CD4-positive, alpha-beta T cell treated with Interleukin-6 at 100 ng/mL for 8 hours (primary cell): ENCODE measurements around the gene SPSB4.

ENCODE experiments used
- DNase-seq: peaks from one replicate; pipeline ENCODE4 v3.0.0-alpha.2; 2020; ENCODE audit warnings: mixed read lengths, low spot score

The SPSB4 gene

GRCh38 chr3:141152801-141153678, 101.9 kb downstream of the SPSB4 start:
- DNase-seq: no peak

DNA sequence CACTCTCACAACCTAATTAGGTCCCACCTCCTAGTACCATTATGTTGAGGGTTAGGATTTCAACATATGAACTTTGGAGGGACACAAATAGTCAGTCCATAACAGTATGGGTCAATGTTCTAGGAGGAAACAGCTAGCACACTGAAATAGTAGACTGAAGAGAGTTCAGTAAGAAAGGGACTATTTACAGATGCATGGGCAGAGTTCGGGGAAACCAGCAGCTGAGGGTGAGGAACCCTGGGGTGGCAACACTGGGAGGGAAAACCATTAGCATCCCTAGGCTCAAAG, 102.5 kb downstream of the SPSB4 start:
- DNase-seq: no peak

GRCh38 chr3:141164852-141165251, 113.7 kb downstream of the SPSB4 start:
- DNase-seq: no peak

DNA sequence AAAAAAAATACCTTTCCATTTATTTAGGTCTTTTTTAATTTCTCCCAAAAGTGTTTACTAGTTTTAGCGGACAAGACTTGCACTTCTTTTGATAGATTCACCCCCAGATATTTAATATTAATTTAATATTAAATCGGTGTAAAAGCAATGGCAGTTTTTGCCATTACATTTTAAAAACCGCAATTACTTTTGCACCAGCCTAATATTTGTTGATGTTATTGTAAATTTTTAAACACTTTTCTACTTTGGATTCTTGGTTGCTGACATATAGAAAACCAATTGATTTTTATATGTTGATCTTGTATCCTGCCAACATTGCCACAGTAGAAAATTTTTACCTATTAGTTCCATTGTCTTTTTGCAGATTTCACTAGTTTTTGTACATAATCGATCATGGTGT, 116.5 kb downstream of the SPSB4 start:
- DNase-seq: no peak

- DNase-seq: no peak
Measured at GRCh38 chr3:141170678-141171295, 119.6 kb downstream of the SPSB4 start.

DNA sequence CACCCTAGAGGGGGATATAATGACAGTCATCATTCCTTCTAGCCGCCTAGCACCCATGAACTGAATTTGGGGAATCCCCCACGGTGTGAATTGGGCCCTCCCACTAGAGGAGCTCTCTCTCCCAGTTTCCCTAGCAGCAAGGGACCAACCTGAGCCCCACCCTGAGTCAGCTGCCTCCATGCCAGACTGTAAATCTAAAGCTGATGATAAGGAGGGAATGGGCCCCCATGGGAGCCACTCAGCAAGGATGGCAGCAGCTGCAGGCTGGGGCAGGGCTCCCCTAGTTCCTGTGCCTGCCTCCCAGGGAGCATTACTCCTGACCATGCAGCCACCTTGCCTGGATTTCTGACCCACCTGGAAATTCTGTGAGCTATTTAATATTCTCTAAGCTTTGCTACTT, 123.5 kb downstream of the SPSB4 start:
- DNase-seq: no peak

- no peak for DNase-seq
Measured at GRCh38 chr3:141176775-141177174, 125.6 kb downstream of the SPSB4 start.

GRCh38 chr3:141178026-141178425, 126.9 kb downstream of the SPSB4 start:
- DNase-seq: no peak

DNA sequence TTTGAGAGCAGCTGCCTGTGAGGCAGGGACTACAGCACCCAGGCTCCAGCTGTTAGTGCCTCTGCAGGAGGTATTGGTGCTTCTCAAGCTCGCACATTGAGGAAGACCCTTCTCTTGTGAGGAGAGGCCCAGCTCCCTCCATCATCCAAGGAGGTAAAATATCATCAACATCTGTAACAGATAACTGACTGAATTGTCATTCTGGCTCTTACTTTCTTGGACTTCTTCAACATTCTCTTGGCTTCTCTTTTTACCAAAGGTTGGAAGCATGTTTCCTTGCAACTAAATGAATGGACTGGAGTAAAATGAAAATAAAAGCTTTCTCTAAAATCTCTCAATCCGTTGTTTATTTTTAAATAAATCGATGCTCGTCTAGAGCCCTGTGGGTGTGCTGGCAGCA, 127.4 kb downstream of the SPSB4 start:
- no peak for DNase-seq

- no peak for DNase-seq
Measured at GRCh38 chr3:141179983-141180382, 128.8 kb downstream of the SPSB4 start.

GRCh38 chr3:141181196-141181595, 130.0 kb downstream of the SPSB4 start:
- no peak for DNase-seq

GRCh38 chr3:141181819-141182218, 130.7 kb downstream of the SPSB4 start:
- DNase-seq: no peak

DNA sequence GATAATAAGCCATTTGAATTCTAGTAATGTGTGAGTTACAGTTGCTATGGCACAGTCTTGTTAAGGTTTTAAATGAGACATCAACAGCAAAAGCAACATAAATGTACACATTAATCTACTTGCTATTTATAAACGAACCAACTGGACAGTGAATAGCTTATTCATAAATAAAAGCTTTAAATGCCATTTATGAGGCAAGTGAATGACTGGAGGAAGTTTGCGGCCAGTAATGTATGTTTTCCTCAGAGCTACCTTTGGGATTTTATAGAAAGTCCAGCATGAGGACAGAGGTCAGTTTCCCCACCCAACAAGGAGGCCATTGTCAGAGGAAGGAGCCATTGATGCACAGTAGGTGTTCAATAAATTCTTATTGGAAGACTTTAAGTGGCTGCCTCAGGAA, 132.5 kb downstream of the SPSB4 start:
- DNase-seq: no peak

- DNase-seq: no peak
Measured at GRCh38 chr3:141184430-141184829, 133.3 kb downstream of the SPSB4 start.

DNA sequence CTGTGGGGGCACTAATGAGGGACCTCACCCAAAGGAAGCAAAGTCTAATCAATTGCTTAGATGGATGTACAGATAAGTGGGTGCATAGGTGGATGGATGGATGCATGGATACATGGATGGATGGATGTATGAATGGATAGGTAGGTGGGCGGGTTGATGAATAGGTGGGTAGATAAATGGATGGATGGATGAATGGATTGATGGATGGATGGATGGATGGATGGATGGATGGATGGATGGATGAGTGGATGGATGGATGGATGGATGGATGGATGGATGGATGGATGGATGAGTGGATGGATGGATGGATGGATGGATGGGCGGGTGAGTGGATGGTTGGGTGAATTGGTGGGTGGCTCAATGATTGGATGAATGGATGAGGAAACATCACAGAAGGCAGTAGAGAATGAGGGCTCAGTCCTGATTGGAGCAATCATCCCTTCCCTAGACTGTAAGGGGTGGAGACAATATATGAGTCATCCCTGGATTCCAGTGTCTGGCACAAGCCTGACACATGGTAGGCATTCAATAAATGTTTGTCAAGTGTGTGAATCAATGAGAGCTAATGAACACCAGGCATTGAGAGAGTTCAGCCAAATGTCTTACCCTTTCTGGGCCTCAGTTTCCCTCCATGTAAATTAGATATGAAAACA, 140.1 kb downstream of the SPSB4 start:
- no peak for DNase-seq

- DNase-seq: peak; percentile 94
Measured at GRCh38 chr3:141192345-141192744, 141.2 kb downstream of the SPSB4 start.

- DNase-seq: no peak
Measured at GRCh38 chr3:141193066-141193830, 142.1 kb downstream of the SPSB4 start.
